NCI-H1694 (cell line): ENCODE results near the gene SH2D3C.
A peak's percentile ranks its signal among the peaks of the same experiment; 100 is the strongest.

Experiments
- DNase-seq: peaks from one replicate; lab custom pipeline; 2025; lab: John Stamatoyannopoulos, UW

SH2D3C gene

GRCh38 chr9:127741831-127742434, 36.5 kb downstream of the SH2D3C start:
- DNase-seq = no peak

- DNase-seq = no peak
These were observed 38.7 kb downstream of the SH2D3C start for GRCh38 chr9:127739614-127740330.

DNA sequence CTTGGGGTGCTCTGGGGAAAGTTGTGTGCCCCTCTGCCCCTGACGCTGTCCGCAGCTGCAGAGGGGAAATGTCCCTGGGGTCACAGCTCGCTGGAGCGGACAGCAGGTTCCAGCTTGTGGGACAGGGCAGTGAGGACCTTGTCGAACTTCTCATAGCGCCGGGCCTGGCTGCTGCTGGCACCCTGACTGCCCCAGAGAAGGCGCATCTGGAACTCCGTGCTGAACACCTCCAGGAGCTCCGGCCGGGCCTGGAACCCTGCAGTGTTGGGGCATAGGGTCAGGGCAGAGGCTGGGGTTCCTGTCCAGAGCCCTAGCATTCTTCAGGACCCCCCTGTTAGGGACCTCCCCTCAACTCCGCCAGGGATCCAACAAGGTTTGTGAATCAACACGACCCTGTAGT, 39.8 kb downstream of the SH2D3C start:
- no peak for DNase-seq

GRCh38 chr9:127735530-127736185, 42.8 kb downstream of the SH2D3C start:
- no peak for DNase-seq

- peak; percentile 84 for DNase-seq
These were observed 43.5 kb downstream of the SH2D3C start, which contains the start of gene TOR2A for GRCh38 chr9:127734747-127735529. Gene TOR2A, minus strand, starts transcription at chr9:127735294. Its CDS starts 24 bp downstream, at chr9:127735270.

GRCh38 chr9:127734247-127734746, 44.2 kb downstream of the SH2D3C start:
- no peak for DNase-seq

DNA sequence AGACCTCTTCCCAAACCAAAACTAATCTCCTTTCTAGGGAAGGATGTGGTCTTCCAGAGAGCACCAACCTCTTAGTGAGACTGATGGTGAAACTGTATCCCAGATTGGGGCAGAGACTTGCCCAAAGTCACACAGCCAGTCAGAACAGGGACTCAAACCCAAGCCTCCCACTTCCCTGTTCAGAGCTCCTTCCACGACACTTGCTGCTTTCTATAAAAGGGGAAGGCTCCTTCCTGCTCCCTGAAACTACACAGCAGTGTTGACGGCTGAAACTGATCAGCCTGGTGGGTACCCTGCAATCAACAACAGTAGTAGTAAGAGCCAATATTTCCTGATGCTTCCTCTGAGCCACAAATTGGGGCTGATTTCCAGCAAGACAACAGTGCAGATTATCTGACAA, 44.9 kb downstream of the SH2D3C start:
- no peak for DNase-seq

DNA sequence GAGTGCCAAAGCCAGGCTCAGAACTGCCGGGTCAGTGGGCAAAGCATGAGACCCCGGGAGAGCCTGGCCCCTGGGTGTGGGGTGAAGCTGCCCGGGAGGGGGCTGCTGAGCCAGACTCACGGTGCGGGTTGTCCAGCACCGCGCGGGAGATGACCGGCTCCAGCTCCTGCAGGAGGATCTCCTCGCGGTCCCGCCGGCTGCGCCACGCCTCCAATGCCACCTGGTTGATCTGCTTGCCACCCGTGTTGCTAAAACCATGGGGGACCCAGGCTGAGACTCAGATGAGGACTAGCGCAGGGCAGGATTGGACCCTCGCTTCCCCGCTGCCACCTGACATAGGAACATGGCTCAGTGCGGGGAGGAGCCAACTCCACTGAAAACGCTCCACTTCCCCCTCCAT, 46.0 kb downstream of the SH2D3C start:
- DNase-seq = no peak

DNA sequence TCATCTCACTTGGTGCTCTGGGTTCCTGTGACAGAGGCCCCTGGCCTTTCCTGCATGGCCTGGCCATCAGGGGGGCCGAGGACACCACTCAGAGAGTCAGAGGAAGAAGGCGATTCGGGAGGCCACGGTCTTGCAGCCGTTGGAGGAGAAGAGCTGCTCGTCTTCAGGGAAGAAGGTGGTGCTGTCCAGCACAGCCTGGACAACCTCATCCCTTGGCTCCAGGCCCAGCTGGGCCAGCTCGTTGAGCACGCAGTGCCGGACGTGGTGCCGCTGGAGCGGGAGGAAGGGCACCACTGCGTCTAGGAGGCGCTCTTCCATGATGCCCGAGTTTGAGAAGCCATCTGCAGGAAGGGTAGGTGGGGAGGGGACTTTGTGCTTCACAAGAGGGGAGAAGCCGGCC, 46.5 kb downstream of the SH2D3C start:
- no peak for DNase-seq

DNA sequence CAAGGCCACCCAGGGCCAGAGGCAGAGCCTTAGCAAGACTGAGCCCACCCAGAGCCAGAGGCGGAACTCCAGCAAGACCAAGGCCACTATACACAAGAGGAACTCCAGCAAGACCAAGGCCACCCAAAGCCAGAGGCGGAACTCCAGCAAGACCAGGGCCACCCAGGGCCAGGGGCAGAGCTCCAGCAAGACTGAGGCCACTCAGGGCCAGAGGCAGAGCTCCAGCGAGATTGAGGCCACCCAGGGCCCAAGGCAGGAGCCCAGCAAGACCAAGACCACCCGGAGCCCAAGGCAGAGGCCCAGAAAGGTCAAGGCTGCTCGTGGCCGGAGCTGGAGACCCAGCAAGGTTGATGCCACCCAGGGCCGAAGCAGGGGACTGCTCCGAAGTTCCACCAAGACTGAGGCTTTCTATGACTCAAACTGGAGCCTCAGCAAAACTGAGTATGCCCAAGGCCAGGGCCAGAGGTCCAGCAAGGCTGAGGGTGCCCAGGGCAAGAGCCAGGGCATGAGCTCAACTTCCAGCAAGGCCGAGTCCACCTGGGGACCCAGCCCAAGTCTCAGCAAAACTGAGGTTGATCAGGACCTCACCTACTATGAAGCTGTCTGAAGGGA, 47.6 kb downstream of the SH2D3C start:
- no peak for DNase-seq

- DNase-seq = no peak
These were observed 48.2 kb downstream of the SH2D3C start for GRCh38 chr9:127730262-127730661.

- DNase-seq = no peak
These were observed 48.8 kb downstream of the SH2D3C start for GRCh38 chr9:127729522-127730256.

- no peak for DNase-seq
These were observed 49.7 kb downstream of the SH2D3C start for GRCh38 chr9:127728808-127729207.

DNA sequence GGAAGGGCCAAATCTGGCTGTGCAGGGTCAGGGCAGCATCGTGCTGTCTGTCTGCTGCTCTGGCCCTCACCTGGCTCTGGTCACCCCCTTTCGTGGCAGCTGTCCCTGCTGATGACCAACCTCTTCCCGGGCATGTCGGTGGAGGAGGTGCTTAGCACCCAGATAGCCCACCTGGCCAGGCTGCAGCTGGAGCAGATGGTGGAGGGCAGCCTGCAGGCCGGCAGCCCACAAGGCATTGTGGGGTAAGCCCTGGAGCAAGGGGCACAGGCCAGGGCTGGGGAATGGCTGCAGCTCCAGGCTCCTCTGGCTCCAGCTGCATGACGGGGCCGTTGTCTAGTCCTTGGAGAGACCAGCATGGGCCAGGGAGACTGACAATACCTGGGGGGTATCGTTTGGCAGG, 51.6 kb downstream of the SH2D3C start:
- no peak for DNase-seq

- DNase-seq = no peak
These were observed 54.5 kb downstream of the SH2D3C start for GRCh38 chr9:127724012-127724411.

- no peak for DNase-seq
These were observed 55.0 kb downstream of the SH2D3C start for GRCh38 chr9:127723444-127723843.

DNA sequence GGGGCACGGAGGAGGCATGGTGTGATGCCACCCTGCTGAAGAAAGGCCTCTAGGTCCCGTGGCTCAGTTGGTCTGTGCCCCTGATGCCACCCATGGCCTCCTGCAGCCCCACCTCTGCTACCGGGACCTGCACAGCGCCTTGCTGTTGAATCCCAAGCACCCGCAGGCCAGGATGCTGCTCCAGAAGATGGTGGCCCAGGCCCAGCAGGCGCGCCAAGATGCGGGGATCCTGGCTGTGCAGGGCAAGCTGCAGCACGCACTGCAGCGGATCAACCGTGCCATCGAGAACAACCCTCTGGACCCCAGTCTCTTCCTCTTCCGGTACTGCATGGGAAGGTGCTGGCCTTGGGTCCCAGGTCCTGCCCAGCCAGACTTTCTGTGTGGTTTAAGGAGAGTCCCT, 55.5 kb downstream of the SH2D3C start:
- no peak for DNase-seq

GRCh38 chr9:127722055-127722745, 56.3 kb downstream of the SH2D3C start:
- no peak for DNase-seq

DNA sequence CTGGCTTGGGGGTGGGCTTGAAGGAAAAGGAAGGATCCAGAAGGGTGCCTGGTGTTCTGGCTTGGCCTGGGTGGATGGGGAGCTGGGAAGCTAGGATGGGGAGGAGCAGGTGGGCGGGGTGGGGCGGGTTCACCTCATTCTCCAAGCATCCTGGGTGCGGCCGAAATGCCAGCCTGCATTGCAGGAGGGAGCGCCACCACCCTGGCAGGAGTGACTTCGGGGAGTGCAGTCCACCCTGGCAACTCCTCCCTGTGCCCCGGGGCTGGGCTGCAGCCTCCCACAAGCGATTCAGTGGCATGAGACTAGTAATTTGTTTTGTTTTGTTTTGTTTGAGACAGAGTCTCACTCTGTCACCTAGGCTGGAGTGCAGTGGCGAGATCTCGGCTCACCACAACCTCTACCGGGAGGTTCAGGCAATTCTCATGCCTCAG, 57.1 kb downstream of the SH2D3C start:
- no peak for DNase-seq

GRCh38 chr9:127720865-127721227, 57.6 kb downstream of the SH2D3C start:
- no peak for DNase-seq
